ENCODE measurements around the gene AUTS2. TPM values are rescaled to one million over a fixed set of nuclear protein-coding genes. Genes with fewer than 3 reads are reported as not detected.
A peak's percentile ranks its signal among the peaks of the same experiment; 100 is the strongest.

Gene AUTS2
- total and polyA plus RNA-seq, 2 donors (not counting 1 experiment from before 2014, with no cell fraction given) = 0.60 to 9.1 TPM

DNA sequence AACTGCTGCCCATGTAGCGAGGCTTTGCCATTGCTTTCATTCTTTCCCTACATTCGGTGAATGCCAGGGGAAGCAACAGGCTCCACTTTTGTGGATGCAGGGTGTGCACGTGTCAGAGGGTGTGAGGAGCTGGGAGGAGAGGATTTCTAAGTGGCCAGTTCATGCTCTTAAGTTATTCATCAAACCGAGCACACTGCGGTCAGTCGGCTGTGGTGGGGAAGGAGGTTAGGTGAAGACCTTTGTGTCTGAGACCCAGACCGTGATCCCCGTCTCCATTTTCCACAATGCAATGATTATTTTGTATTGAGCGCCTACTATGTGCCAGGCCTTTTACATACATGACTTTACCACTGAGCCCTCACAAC is 1095.0 kb downstream of the AUTS2 start:
- Histone ChIP-seq H3K27ac (ENCODE audit: insufficient read depth, low read length) (no peak overlapping the region), H3K4me3 (replicated peaks in 1 of 4; ENCODE audit: control extremely low read depth in 1 of 4, insufficient read depth in 1 of 4, low read depth in 3 of 4, low read length in 4 of 4) (peak overlapping the region; percentile 23 to 86 (median 64)), H3K36me3 (ENCODE audit: control insufficient read depth, insufficient read depth, low read length) (no peaks in the 10 kb centered on the region), H4K20me1 (ENCODE audit: control insufficient read depth, extremely low read depth, insufficient read depth, low read length) (no peaks in the 10 kb centered on the region), H3K4me2 (ENCODE audit: extremely low read depth, insufficient read depth, low read length) (peak overlapping the region; percentile 52), H2AFZ (ENCODE audit: low read length) (no peak overlapping the region), H3K27me3 (ENCODE audit: control insufficient read depth, insufficient read depth, low read length) (no peaks in the 10 kb centered on the region), H3K9ac (ENCODE audit: insufficient read depth, low read length) (no peak overlapping the region), H3K9me3 (ENCODE audit: control insufficient read depth, insufficient read depth, low read depth, low read length) (no peaks in the 10 kb centered on the region), H3K79me2 (ENCODE audit: control insufficient read depth, insufficient read depth, low read length) (peaks cover 4% of the 10 kb centered on the region), H3K4me1 (ENCODE audit: control insufficient read depth, extremely low read depth, insufficient read depth, low read length) (no peaks in the 10 kb centered on the region)
- DNase-seq (ENCODE audit: low read depth in 2 of 2) = peak; percentile 53 to 78
- TF ChIP-seq CTCF (conservative IDR thresholded peaks at IDR 0.05 in 1 of 2, IDR thresholded peaks at IDR 0.05 in 1 of 2; ENCODE audit: low read depth in 1 of 2, low read length in 2 of 2) (no peak), EZH2 (IDR thresholded peaks at IDR 0.05; ENCODE audit: low read length, missing control alignments) (no peak)

GRCh38 chr7:70693686-70694433 is 1095.6 kb downstream of the AUTS2 start:
- peak overlapping the region; percentile 52 for H3K4me2 ChIP-seq (ENCODE audit: extremely low read depth, insufficient read depth, low read length)
- no peaks in the 10 kb centered on the region for H3K36me3 ChIP-seq (ENCODE audit: control insufficient read depth, insufficient read depth, low read length)
- H4K20me1 ChIP-seq (ENCODE audit: control insufficient read depth, extremely low read depth, insufficient read depth, low read length) = no peaks in the 10 kb centered on the region
- TF ChIP-seq EZH2 (IDR thresholded peaks at IDR 0.05; ENCODE audit: low read length, missing control alignments) (no peak), CTCF (conservative IDR thresholded peaks at IDR 0.05 in 1 of 2, IDR thresholded peaks at IDR 0.05 in 1 of 2; ENCODE audit: low read depth in 1 of 2, low read length in 2 of 2) (no peak)
- peaks cover 4% of the 10 kb centered on the region for H3K79me2 ChIP-seq (ENCODE audit: control insufficient read depth, insufficient read depth, low read length)
- H3K4me1 ChIP-seq (ENCODE audit: control insufficient read depth, extremely low read depth, insufficient read depth, low read length) = no peaks in the 10 kb centered on the region
- no peaks in the 10 kb centered on the region for H3K9me3 ChIP-seq (ENCODE audit: control insufficient read depth, insufficient read depth, low read depth, low read length)
- no peak overlapping the region for H2AFZ ChIP-seq (ENCODE audit: low read length)
- H3K4me3 ChIP-seq (replicated peaks in 1 of 4; ENCODE audit: control extremely low read depth in 1 of 4, insufficient read depth in 1 of 4, low read depth in 3 of 4, low read length in 4 of 4) = peak overlapping the region; percentile 23 to 86 (median 64)
- H3K27me3 ChIP-seq (ENCODE audit: control insufficient read depth, insufficient read depth, low read length) = no peaks in the 10 kb centered on the region
- peak; percentile 57 to 70 for DNase-seq (ENCODE audit: low read depth in 2 of 2)
- peak overlapping the region; percentile 48 for H3K9ac ChIP-seq (ENCODE audit: insufficient read depth, low read length)
- H3K27ac ChIP-seq (ENCODE audit: insufficient read depth, low read length) = no peak overlapping the region

GRCh38 chr7:70694434-70694970 is 1096.2 kb downstream of the AUTS2 start:
- Histone ChIP-seq H3K79me2 (ENCODE audit: control insufficient read depth, insufficient read depth, low read length) (peaks cover 4% of the 10 kb centered on the region), H3K9me3 (ENCODE audit: control insufficient read depth, insufficient read depth, low read depth, low read length) (no peaks in the 10 kb centered on the region), H3K27ac (ENCODE audit: insufficient read depth, low read length) (peak overlapping the region; percentile 74), H3K4me3 (replicated peaks in 1 of 4; ENCODE audit: control extremely low read depth in 1 of 4, insufficient read depth in 1 of 4, low read depth in 3 of 4, low read length in 4 of 4) (peak overlapping the region; percentile 81 to 89 (median 87)), H3K36me3 (ENCODE audit: control insufficient read depth, insufficient read depth, low read length) (no peaks in the 10 kb centered on the region), H4K20me1 (ENCODE audit: control insufficient read depth, extremely low read depth, insufficient read depth, low read length) (no peaks in the 10 kb centered on the region), H3K27me3 (ENCODE audit: control insufficient read depth, insufficient read depth, low read length) (no peaks in the 10 kb centered on the region), H3K4me2 (ENCODE audit: extremely low read depth, insufficient read depth, low read length) (peak overlapping the region; percentile 71), H3K4me1 (ENCODE audit: control insufficient read depth, extremely low read depth, insufficient read depth, low read length) (no peaks in the 10 kb centered on the region), H3K9ac (ENCODE audit: insufficient read depth, low read length) (peak overlapping the region; percentile 75), H2AFZ (ENCODE audit: low read length) (peak overlapping the region; percentile 63)
- DNase-seq (ENCODE audit: low read depth in 2 of 2) = peak; percentile 43 to 54
- TF ChIP-seq CTCF (conservative IDR thresholded peaks at IDR 0.05 in 1 of 2, IDR thresholded peaks at IDR 0.05 in 1 of 2; ENCODE audit: low read depth in 1 of 2, low read length in 2 of 2) (no peak), EZH2 (IDR thresholded peaks at IDR 0.05; ENCODE audit: low read length, missing control alignments) (no peak)
